ENCODE results near the gene STARD8. TPM values are rescaled to one million over a fixed set of nuclear protein-coding genes. Genes with fewer than 3 reads are reported as not detected.

STARD8 gene
- total and polyA plus RNA-seq, 2 donors (not counting 3 experiments of a cell fraction or from before 2014, with no cell fraction given): 6.8 to 14.8 TPM

DNA sequence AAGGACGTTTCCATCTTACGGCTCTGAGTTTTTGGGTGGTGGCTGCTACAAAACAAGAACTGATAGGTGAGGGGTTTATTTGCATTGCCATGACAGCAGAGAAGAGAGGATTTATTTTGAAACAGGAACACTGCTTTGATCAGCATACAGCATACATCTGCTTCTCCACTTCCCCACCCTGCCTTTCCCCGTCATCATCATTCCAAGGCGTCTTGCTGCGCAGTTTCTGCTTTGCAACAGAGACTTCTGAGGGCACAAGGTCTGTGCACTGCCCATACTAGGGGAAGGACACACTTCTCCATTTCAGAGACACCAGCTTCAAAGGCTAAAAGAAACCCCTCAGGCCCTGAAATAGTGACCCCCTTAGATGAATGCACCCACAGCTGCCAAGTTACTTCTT is 19.1 kb downstream of the STARD8 start:
- no peak overlapping the region for H3K4me3 ChIP-seq (replicated peaks in 1 of 3; ENCODE audit: insufficient read depth in 1 of 3, low read depth in 1 of 3, low read length in 3 of 3)
- POLR2A ChIA-PET: no interaction called here
- H3K9me1 ChIP-seq (replicated peaks; ENCODE audit: control insufficient read depth, extremely low read depth, insufficient read depth, low read length): no peaks in the 10 kb centered on the region
- CTCF ChIA-PET: no interaction called here
- H3K4me1 ChIP-seq (ENCODE audit: control insufficient read depth, extremely low read depth, insufficient read depth, low read length): no peaks in the 10 kb centered on the region
- FAIRE-seq (no peak), DNase-seq (ENCODE audit: low read depth, low spot score) (no peak)
- dilution Hi-C loops (cut with MboI; ENCODE audit: extremely low pct_ligation_motif_present, low sequenced_read_pairs) (no loop called here), intact Hi-C loops (cut with micrococcal nuclease) (no loop called here)
- H3K36me3 ChIP-seq (ENCODE audit: control insufficient read depth in 2 of 2, extremely low read depth in 1 of 2, insufficient read depth in 2 of 2, low read length in 2 of 2): no peaks in the 10 kb centered on the region
- H3K4me2 ChIP-seq (ENCODE audit: insufficient read depth, low read length): no peak overlapping the region
- BruUV-seq (replicated peaks): no TSS peak
- TF ChIP-seq, protein P1, sequence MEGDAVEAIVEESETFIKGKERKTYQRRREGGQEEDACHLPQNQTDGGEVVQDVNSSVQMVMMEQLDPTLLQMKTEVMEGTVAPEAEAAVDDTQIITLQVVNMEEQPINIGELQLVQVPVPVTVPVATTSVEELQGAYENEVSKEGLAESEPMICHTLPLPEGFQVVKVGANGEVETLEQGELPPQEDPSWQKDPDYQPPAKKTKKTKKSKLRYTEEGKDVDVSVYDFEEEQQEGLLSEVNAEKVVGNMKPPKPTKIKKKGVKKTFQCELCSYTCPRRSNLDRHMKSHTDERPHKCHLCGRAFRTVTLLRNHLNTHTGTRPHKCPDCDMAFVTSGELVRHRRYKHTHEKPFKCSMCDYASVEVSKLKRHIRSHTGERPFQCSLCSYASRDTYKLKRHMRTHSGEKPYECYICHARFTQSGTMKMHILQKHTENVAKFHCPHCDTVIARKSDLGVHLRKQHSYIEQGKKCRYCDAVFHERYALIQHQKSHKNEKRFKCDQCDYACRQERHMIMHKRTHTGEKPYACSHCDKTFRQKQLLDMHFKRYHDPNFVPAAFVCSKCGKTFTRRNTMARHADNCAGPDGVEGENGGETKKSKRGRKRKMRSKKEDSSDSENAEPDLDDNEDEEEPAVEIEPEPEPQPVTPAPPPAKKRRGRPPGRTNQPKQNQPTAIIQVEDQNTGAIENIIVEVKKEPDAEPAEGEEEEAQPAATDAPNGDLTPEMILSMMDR (IDR thresholded peaks at IDR 0.05; ENCODE audit: extremely low read depth in 1 of 2, insufficient read depth in 1 of 2, low read depth in 1 of 2, low read length in 2 of 2): no peak
- TF ChIP-seq POLR2A (IDR thresholded peaks at IDR 0.05; ENCODE audit: low read depth, low read length): no peak
- no peak for TF ChIP-seq MYC (IDR thresholded peaks at IDR 0.05; ENCODE audit: low read depth, low read length)
- TF ChIP-seq GATA2 (IDR thresholded peaks at IDR 0.05; ENCODE audit: insufficient read depth, insufficient read length, low read depth, low read length): no peak
- TF ChIP-seq, protein P2, sequence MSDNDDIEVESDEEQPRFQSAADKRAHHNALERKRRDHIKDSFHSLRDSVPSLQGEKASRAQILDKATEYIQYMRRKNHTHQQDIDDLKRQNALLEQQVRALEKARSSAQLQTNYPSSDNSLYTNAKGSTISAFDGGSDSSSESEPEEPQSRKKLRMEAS (IDR thresholded peaks at IDR 0.05; ENCODE audit: insufficient read depth, insufficient read length): no peak
- no peaks in the 10 kb centered on the region for H3K79me2 ChIP-seq (ENCODE audit: control insufficient read depth, insufficient read depth, low read length)
- no peak overlapping the region for H2AFZ ChIP-seq (ENCODE audit: low read depth, low read length)
- no peaks in the 10 kb centered on the region for H3K9me3 ChIP-seq (replicated peaks; ENCODE audit: control insufficient read depth, insufficient read depth, low read length)
- no peak overlapping the region for H3K9ac ChIP-seq (replicated peaks; ENCODE audit: extremely low read depth, insufficient read depth, low read length)
- no peaks in the 10 kb centered on the region for H3K27me3 ChIP-seq (ENCODE audit: control insufficient read depth in 2 of 2, insufficient read depth in 2 of 2, low read length in 2 of 2)
- H3K27ac ChIP-seq (ENCODE audit: insufficient read depth, low read depth, low read length): no peak overlapping the region
- no peaks in the 10 kb centered on the region for H4K20me1 ChIP-seq (replicated peaks; ENCODE audit: control insufficient read depth, extremely low read depth, insufficient read depth, low read length)

DNA sequence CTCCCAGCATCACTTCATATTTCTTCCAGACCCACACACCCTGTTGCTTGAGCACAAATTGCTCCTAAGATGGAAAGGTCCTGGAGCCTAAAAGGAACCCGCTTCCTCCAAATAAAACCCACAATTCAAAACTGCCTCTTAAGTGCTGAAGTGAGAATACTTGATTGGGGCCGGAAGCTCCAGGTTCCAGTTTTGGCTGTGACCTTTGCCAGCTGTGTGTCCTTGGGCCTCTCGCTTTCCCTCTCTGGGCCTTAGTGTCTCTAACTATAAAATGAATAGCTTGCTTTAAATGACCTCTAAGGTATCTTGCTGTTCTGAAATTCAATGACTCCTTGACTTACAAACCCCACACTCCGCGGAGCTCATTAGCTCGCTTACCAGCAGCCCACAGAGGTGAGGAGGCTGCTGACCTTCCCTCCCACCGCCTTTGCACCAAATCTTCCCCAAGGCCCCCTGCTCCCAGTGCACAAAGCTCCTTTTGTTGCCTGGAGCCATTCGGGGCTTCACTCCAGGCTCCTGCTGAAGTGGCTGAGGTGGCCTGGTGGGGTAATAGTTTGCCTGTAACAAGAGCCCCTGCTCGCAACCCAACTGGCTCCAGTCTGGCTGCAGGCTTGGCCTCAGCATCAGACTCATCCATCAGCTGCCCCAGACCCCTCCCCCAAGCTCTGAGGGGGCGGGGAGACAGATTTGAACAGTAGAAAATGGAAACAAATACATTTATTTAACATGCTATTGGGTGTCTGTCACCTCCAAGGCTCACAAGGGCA is 21.8 kb downstream of the STARD8 start:
- Histone ChIP-seq H3K9me3 (replicated peaks; ENCODE audit: control insufficient read depth, insufficient read depth, low read length) (no peaks in the 10 kb centered on the region), H3K27ac (ENCODE audit: insufficient read depth, low read depth, low read length) (no peak overlapping the region), H4K20me1 (replicated peaks; ENCODE audit: control insufficient read depth, extremely low read depth, insufficient read depth, low read length) (no peaks in the 10 kb centered on the region), H3K9ac (replicated peaks; ENCODE audit: extremely low read depth, insufficient read depth, low read length) (no peak overlapping the region), H3K4me2 (ENCODE audit: insufficient read depth, low read length) (no peak overlapping the region), H3K36me3 (ENCODE audit: control insufficient read depth in 2 of 2, extremely low read depth in 1 of 2, insufficient read depth in 2 of 2, low read length in 2 of 2) (no peaks in the 10 kb centered on the region), H3K79me2 (ENCODE audit: control insufficient read depth, insufficient read depth, low read length) (no peaks in the 10 kb centered on the region), H2AFZ (ENCODE audit: low read depth, low read length) (no peak overlapping the region), H3K4me1 (ENCODE audit: control insufficient read depth, extremely low read depth, insufficient read depth, low read length) (peaks cover 5% of the 10 kb centered on the region), H3K9me1 (replicated peaks; ENCODE audit: control insufficient read depth, extremely low read depth, insufficient read depth, low read length) (no peaks in the 10 kb centered on the region), H3K27me3 (ENCODE audit: control insufficient read depth in 2 of 2, insufficient read depth in 2 of 2, low read length in 2 of 2) (no peaks in the 10 kb centered on the region), H3K4me3 (replicated peaks in 1 of 3; ENCODE audit: insufficient read depth in 1 of 3, low read depth in 1 of 3, low read length in 3 of 3) (no peak overlapping the region)
- intact Hi-C loops (cut with micrococcal nuclease): no loop called here
- ChIA-PET CTCF (no interaction called here), POLR2A (no interaction called here)
- dilution Hi-C loops (cut with MboI; ENCODE audit: extremely low pct_ligation_motif_present, low sequenced_read_pairs): no loop called here
- no peak for FAIRE-seq
- no peak for DNase-seq (ENCODE audit: low read depth, low spot score)
- TF ChIP-seq MYC (IDR thresholded peaks at IDR 0.05; ENCODE audit: low read depth, low read length): no peak
- TF ChIP-seq POLR2AphosphoS5 (IDR thresholded peaks at IDR 0.05; ENCODE audit: insufficient read depth, low read depth, low read length): no peak
- TF ChIP-seq JUN (IDR thresholded peaks at IDR 0.05; ENCODE audit: borderline replicate concordance, insufficient read depth, insufficient read length, low read depth): no peak
- TF ChIP-seq, protein P1 (IDR thresholded peaks at IDR 0.05; ENCODE audit: extremely low read depth in 1 of 2, insufficient read depth in 1 of 2, low read depth in 1 of 2, low read length in 2 of 2): no peak
- no peak for TF ChIP-seq EZH2 (IDR thresholded peaks at IDR 0.05; ENCODE audit: borderline replicate concordance, low read depth, low read length, severe bottlenecking)
- TF ChIP-seq, protein P2 (IDR thresholded peaks at IDR 0.05; ENCODE audit: insufficient read depth, insufficient read length): no peak
- TF ChIP-seq FOS (IDR thresholded peaks at IDR 0.05; ENCODE audit: borderline replicate concordance, insufficient read depth, low read length): no peak
- no peak for TF ChIP-seq GATA2 (IDR thresholded peaks at IDR 0.05; ENCODE audit: insufficient read depth, insufficient read length, low read depth, low read length)
- TF ChIP-seq POLR2A (IDR thresholded peaks at IDR 0.05; ENCODE audit: low read depth, low read length): no peak
- no TSS peak for BruUV-seq (replicated peaks)
